Fibroblast of mammary gland (primary cell): ENCODE data around the gene RPL37.
A peak's percentile ranks its signal among the peaks of the same experiment; 100 is the strongest.

Experiments used
- DNase-seq: peaks from one replicate; pipeline ENCODE4 v3.0.0-alpha.2; 2010; ENCODE audit warnings: low read depth
- H3K4me3 ChIP-seq: 2 replicates; pipeline ENCODE4 v1.5.1; 2011; ENCODE audit warnings: low read depth, mild to moderate bottlenecking, low read length, moderate library complexity; ENCODE audit not compliant: control insufficient read depth
- CTCF ChIP-seq: conservative IDR thresholded peaks from 2 replicates; pipeline ENCODE4 v1.5.1; 2011; ENCODE audit warnings: low read depth, low read length, inconsistent platforms; ENCODE audit not compliant: control insufficient read depth, insufficient read depth

RPL37 gene

GRCh38 chr5:40812125-40812524 lies 22.9 kb downstream of the RPL37 start:
- TF ChIP-seq CTCF, result no peak
- no peak overlapping the region for H3K4me3 ChIP-seq
- no peak for DNase-seq

GRCh38 chr5:40801771-40802562 lies 33.1 kb downstream of the RPL37 start:
- DNase-seq, result no peak
- no peak for TF ChIP-seq CTCF
- no peak overlapping the region for H3K4me3 ChIP-seq

GRCh38 chr5:40799258-40799657 lies 35.8 kb downstream of the RPL37 start:
- no peak for TF ChIP-seq CTCF
- peak overlapping the region; percentile 94 for H3K4me3 ChIP-seq
- DNase-seq, result no peak

- peak; percentile 29 for TF ChIP-seq CTCF
- peak; percentile 61 for DNase-seq
- peak overlapping the region; percentile 94 for H3K4me3 ChIP-seq
Measured at GRCh38 chr5:40798801-40799210, 36.2 kb downstream of the RPL37 start.

- peak; percentile 80 for DNase-seq
- TF ChIP-seq CTCF, result no peak
- peak within 1 kb of the TSS; percentile 94 for H3K4me3 ChIP-seq
Measured at GRCh38 chr5:40798012-40798800, 36.8 kb downstream of the RPL37 start, which contains the start of gene PRKAA1. Gene PRKAA1 (minus strand): TSS chr5:40798374. CDS start chr5:40798189, 185 bp downstream.

GRCh38 chr5:40797273-40798011 lies 37.6 kb downstream of the RPL37 start:
- peak overlapping the region; percentile 84 for H3K4me3 ChIP-seq
- DNase-seq, result peak; percentile 70
- no peak for TF ChIP-seq CTCF
